Glutamatergic neuron (in vitro differentiated cells): ENCODE results near the gene POU2AF2. TPM values are rescaled to one million over a fixed set of nuclear protein-coding genes. Genes with fewer than 3 reads are reported as not detected.

Source experiments
- DNase-seq: peaks from one replicate; pipeline ENCODE4 v3.0.0; 2022
- H3K27ac Mint-ChIP-seq: one replicate; pipeline ENCODE4 v1.8.0; 2020; ENCODE audit warnings: mild to moderate bottlenecking, mixed read lengths, inconsistent platforms; ENCODE audit not compliant: unreplicated experiment
- H3K27me3 Mint-ChIP-seq: one replicate; pipeline ENCODE4 v1.8.0; 2020; ENCODE audit warnings: mild to moderate bottlenecking, moderate library complexity, mixed read lengths, inconsistent platforms; ENCODE audit not compliant: unreplicated experiment
- H3K36me3 Mint-ChIP-seq: one replicate; pipeline ENCODE4 v1.8.0; 2020; ENCODE audit warnings: mild to moderate bottlenecking, mixed read lengths, inconsistent platforms; ENCODE audit not compliant: unreplicated experiment
- H3K4me1 Mint-ChIP-seq: one replicate; pipeline ENCODE4 v1.8.0; 2020; ENCODE audit warnings: mild to moderate bottlenecking, low read depth, mixed read lengths, inconsistent platforms; ENCODE audit not compliant: unreplicated experiment
- H3K4me3 Mint-ChIP-seq: one replicate; pipeline ENCODE4 v1.8.0; 2020; ENCODE audit warnings: mild to moderate bottlenecking, mixed read lengths, inconsistent platforms; ENCODE audit not compliant: unreplicated experiment
- H3K9me3 Mint-ChIP-seq: one replicate; pipeline ENCODE4 v1.8.0; 2020; ENCODE audit warnings: mild to moderate bottlenecking, moderate library complexity, mixed read lengths, inconsistent platforms; ENCODE audit not compliant: unreplicated experiment
- CTCF ChIP-seq: fragments of 200-600 bp; sonication (generic); IDR thresholded peaks from one replicate; pipeline ENCODE4 v1.5.0; 2021; ENCODE audit not compliant: partially characterized antibody, unreplicated experiment
- total RNA-seq: library from RNA; stranded (reverse); fragmentation: NEBNext Ultra II Directional; extraction: Animal tissue kit (Norgen Biotek cat#: 25700); gene quantifications from one replicate; pipeline ENCODE4 v1.2.1, GENCODE V29; 2021; ENCODE audit not compliant: unreplicated experiment

Gene POU2AF2
- total RNA-seq, 1 donor from 2014 or later, result not detected

GRCh38 chr11:111298413-111299100 lies 53.0 kb downstream of the POU2AF2 start, which contains the start of gene POU2AF3:
Gene POU2AF3, plus strand, starts transcription at chr11:111298546. Its CDS starts 36 bp downstream, at chr11:111298582.
- peaks cover 2% of the 10 kb centered on the region for H3K27me3 Mint-ChIP-seq
- H3K27ac Mint-ChIP-seq, result no peak within 1 kb of the TSS
- no peaks in the 10 kb centered on the region for H3K9me3 Mint-ChIP-seq
- TF ChIP-seq CTCF, result no peak
- peaks cover 11% of the 10 kb centered on the region for H3K4me1 Mint-ChIP-seq
- H3K4me3 Mint-ChIP-seq, result peak within 1 kb of the TSS; percentile 84
- no peaks in the 10 kb centered on the region for H3K36me3 Mint-ChIP-seq
- DNase-seq, result peak; percentile 36

- DNase-seq, result peak; percentile 81
- no peak overlapping the region for H3K27ac Mint-ChIP-seq
- no peaks in the 10 kb centered on the region for H3K9me3 Mint-ChIP-seq
- H3K27me3 Mint-ChIP-seq, result peaks cover 2% of the 10 kb centered on the region
- peak; percentile 61 for TF ChIP-seq CTCF
- H3K36me3 Mint-ChIP-seq, result no peaks in the 10 kb centered on the region
- H3K4me3 Mint-ChIP-seq, result peak overlapping the region; percentile 57
- H3K4me1 Mint-ChIP-seq, result peaks cover 11% of the 10 kb centered on the region
These were observed 53.8 kb downstream of the POU2AF2 start for GRCh38 chr11:111299101-111300026.

GRCh38 chr11:111300569-111300968 lies 55.0 kb downstream of the POU2AF2 start:
- H3K9me3 Mint-ChIP-seq, result no peaks in the 10 kb centered on the region
- H3K27ac Mint-ChIP-seq, result no peak overlapping the region
- DNase-seq, result no peak
- peaks cover 11% of the 10 kb centered on the region for H3K4me1 Mint-ChIP-seq
- H3K27me3 Mint-ChIP-seq, result peaks cover 2% of the 10 kb centered on the region
- H3K4me3 Mint-ChIP-seq, result no peak overlapping the region
- no peaks in the 10 kb centered on the region for H3K36me3 Mint-ChIP-seq
- TF ChIP-seq CTCF, result no peak

GRCh38 chr11:111301004-111301841 lies 55.7 kb downstream of the POU2AF2 start:
- no peak for DNase-seq
- Mint-ChIP-seq H3K4me1 (peaks cover 11% of the 10 kb centered on the region), H3K9me3 (no peaks in the 10 kb centered on the region), H3K4me3 (peak overlapping the region; percentile 38), H3K27ac (no peak overlapping the region), H3K36me3 (no peaks in the 10 kb centered on the region), H3K27me3 (peaks cover 2% of the 10 kb centered on the region)
- TF ChIP-seq CTCF, result no peak
